Activated CD8-positive, alpha-beta memory T cell treated with anti-CD3 and anti-CD28 coated beads, Interleukin-2, amount 50 U/mL, for 48 hours (primary cell): Measurements from ENCODE around the gene FBLN1.
A peak's percentile ranks its signal among the peaks of the same experiment; 100 is the strongest.
"Not testable (repeated sequence)": the region's sequence is repeated elsewhere in the genome, so short reads cannot be mapped to it uniquely, and the experiment has no call there.

ENCODE experiments used
- DNase-seq: peaks from one replicate; pipeline ENCODE4 v3.0.0-alpha.2; 2020

Gene FBLN1

DNA sequence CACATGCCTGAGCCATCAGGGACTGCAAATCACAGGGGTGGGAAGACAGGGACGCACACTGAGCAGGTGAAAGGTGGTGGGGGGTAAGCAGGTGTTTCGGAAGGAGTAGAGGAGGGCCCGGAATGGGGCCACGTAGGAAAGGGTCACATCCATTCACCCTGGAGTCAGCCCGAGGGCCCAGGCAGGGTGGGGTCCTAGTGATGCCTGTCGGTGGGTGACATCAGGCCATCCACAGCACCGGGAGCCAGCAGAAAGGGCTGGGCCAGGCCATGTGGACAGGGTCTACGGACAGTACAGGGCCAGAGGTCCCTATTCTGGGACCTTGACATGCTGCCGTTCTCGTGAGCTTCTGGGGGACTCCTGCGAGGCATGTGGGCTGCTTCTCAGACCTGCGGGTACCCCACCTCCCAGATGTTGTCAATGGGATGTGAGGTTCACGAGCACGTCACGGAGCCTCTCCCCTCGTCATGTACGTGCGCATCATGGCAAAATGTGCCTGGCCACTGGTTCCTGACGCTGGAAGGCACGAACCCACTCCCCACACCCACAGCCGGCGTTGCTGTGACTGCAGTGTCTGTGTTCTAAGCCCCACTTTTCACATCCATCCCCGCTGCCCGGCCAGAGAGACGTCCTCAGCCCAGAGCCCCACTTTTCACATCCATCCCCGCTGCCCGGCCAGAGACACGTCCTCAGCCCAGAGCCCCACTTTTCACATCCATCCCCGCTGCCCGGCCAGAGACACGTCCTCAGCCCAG, 84.1 kb downstream of the FBLN1 start:
- no peak for DNase-seq

DNA sequence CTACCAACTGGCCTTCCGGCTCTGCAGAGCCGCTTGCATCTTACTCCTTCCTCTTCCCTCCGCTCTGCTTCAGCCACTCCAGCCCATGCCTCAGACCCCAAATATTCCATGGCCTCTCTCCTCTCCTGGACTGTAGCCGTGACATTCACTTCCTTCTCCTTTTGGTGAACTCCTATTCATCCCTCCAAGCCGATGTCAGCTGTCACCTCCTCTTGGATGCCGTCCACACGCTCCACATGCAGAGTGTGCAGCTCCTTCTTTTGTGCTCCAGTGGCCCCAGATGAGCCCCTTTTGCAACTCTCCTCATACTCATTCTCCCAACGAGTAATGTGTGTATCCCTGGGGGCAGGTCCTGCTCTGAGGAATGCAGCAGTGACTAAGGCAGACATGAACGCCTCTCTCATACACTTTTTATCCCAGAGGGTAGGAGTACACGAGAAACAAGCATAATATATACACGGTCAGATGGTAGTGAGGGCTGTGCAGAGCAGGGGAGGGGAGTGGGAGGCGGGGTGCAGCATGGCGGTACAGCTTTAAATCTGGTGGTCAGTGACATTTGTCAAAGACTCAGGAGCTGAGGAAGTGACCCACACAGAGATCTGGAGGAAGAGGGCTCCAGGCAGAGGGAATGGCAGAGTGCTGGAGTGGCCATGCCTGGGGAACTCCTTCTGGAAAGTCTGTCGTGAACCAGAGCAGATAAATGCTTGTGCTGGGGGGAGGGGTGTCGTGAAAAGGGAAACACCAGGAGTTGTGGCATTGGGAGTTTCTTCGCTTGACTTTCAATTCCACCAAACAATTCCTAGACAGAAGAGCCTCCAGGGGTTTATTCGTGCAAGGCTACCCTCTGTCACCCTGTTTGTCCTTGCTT, 85.2 kb downstream of the FBLN1 start:
- DNase-seq = no peak

DNA sequence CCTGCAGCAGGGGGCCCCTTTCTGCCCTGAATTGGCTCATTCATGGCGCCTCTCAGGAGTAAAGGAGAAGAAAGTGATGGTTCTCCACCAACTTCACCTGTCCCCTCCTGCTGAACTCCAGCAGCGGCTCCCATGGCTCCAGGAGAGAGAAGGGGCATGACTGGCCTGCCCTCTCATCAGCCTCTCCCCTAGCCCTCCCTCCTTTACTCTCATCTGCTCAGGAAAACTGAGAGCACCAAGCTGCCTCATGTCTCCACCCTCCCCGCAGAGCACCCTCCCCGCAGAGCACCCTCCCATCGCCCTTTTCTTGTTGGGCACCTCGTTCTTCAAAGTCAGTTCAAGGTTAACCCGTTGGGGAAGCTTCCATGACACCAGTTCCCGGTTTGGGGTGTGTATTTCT, 86.9 kb downstream of the FBLN1 start:
- no peak for DNase-seq

DNA sequence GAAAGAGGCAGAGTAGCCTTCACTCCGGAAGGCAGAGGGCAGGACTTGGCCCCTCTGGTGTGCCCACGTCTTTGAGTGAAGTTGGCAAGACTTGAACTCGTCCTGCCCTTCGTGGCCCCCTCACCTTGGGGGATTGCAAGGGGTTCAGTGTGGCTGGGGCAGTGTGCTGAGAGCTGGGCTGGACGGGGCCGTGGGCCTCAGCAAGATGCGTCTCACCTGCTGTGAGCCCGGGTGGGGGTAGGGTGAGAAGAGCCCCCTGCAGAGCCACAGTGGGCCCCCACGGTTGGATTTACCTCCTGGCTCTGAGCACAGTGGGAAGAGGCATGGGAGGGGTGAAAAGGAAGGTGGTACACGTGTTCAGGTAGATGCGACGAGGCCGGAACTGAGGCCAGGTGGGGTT, 87.6 kb downstream of the FBLN1 start:
- DNase-seq = no peak

DNA sequence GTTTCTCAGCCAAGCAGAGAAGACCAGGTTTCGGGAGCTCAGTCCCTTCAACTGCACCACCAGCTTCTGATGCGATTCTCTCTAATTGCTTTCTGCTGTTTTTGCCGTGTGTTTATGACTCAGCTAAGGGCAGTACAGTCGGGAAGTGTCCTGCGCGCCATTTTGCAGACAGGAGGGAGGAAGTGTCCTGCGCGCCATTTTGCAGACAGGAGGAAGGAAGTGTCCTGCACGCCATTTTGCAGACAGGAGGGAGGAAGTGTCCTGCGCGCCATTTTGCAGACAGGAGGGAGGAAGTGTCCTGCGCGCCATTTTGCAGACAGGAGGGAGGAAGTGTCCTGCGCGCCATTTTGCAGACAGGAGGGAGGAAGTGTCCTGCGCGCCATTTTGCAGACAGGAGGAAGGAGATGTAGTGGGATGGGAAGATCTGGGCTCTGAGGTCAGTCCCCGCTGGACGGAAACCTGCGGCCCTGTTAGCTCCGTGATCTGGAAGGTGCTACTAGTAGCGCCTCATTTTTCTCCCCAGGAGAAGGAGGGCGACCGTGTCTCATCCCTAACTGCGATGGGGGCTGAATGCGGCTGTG, 89.0 kb downstream of the FBLN1 start:
- DNase-seq = not testable (repeated sequence)

DNA sequence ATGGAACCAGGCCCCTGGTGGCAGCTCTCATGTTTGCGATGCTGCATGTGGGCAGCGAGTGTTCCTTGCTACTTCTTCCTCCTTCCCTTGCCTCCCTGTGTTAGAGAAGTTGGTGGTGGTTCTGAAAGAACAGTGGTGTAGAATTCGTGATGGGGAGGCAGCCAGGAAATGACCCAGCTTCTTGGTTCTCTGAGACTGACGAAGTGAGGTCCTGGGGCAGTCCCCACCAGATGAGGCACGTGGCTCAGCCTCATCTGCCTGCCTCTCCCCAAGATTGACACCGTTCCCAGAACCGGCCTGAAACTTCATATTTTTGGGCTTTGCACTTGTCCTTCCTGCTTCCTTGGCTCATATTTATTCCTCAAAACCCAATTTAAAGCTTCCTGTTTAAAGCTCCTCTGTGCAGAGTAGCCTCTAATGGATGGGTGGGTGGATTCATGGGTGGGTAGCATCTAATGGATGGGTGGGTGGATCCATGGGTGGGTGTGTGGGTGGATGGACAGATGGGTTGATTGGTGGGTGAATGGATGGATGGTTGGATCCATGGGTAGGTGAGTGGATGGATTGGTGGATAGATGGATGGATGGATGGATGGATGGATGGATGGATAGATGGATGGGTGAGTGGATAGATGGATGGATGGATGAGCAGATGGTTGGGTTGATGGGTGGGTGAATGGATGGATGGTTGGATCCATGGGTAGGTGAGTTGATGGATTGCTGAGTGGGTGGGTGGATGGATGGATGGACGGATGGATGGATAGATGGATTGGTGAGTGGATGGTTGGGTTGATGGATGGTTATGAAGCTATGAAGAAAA, 91.6 kb downstream of the FBLN1 start:
- DNase-seq = no peak

DNA sequence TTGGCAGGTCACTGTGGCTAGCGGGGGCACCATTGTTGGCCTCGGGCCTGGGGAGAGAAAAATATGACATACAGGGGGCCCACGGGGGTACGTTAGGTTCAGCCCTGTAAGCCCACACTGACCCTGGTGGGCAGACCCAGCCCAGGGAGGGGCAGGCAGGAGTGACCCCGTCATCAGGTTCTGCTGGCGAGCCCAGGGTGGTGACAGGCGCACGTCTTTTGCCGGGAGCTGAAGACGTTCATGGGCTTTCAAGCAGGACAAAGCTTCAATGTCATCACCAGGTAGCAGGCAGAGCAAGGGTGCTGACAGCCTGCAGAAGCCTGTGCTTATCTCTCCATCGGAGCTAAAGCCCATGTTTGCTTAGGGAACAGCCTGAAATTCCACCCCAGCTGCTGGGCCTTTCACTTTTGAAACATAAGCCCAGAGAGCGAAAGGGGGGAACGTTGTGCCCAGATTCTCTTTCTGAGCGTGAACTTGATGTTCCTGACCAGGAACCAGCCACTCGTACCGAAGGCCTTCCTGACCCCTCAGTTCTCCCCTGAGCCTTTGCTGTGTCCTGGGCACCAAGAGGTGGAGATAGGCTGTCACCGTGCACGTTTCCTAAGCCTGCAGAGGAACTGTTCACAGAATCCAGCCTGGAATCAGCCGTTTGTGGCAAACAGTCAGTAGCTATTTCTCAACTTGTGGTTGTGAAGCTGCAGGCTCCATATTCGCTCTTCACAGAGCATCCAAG, 94.9 kb downstream of the FBLN1 start:
- DNase-seq = no peak

DNA sequence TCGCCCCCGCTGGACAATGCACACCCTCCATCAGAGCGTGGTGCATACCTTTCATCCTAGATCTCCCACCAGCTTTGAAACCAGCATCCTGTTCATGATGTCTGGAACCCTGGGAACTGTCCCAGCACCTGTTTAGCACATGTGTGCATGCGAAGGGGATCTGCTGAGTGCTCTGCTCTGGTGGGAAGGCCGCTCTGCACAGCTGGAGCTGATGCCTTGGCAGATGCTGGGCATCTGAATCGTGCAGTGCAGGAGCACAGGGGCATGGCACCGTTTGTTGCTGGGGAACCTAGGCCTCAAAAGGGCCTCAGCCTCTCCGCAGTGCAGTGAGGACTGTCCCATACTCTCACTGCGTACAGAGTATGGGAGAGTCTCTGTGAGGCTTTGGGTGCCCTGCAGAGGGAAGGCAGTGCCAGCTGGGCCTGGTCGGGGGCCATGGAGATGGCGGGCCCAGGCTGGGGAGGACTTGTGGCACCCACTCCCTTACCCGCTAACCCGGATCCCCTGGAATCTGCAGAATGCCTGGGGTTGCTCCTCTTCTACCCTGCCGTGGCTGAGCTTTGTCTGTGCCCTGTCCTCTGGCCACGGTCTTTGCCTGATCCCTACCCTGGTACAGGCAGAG, 96.0 kb downstream of the FBLN1 start:
- no peak for DNase-seq

DNA sequence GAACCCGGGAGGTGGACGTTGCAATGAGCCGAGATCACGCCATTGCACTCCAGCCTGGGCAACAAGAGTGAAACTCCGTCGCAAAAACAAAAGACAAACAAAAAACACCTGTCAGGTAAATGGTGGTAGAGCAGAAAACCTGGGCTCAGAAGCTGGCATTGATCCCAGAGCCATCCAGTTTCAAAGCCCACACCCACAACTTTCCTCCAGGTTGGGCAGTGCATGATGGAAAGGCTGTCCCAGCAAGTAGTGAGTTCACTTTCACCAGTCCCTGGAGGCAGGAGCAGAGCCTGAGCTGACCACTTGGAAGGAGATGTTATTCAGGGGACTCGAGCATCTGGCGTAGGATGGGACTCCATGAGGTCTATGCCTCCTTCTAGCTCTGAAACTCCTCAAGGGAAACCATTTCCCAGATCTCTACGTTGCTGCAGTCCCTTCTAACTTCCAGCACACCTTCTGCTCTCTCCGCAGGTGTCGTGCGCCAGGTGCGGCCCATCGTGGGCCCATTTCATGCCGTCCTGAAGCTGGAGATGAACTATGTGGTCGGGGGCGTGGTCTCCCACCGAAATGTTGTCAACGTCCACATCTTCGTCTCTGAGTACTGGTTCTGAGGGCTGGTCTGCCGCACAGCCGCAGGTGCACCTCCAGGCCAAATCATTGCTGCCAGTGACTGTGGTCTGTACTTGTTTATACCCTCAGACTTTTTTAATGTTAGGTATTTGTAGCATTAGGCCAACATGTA, 97.3 kb downstream of the FBLN1 start:
- DNase-seq = no peak

DNA sequence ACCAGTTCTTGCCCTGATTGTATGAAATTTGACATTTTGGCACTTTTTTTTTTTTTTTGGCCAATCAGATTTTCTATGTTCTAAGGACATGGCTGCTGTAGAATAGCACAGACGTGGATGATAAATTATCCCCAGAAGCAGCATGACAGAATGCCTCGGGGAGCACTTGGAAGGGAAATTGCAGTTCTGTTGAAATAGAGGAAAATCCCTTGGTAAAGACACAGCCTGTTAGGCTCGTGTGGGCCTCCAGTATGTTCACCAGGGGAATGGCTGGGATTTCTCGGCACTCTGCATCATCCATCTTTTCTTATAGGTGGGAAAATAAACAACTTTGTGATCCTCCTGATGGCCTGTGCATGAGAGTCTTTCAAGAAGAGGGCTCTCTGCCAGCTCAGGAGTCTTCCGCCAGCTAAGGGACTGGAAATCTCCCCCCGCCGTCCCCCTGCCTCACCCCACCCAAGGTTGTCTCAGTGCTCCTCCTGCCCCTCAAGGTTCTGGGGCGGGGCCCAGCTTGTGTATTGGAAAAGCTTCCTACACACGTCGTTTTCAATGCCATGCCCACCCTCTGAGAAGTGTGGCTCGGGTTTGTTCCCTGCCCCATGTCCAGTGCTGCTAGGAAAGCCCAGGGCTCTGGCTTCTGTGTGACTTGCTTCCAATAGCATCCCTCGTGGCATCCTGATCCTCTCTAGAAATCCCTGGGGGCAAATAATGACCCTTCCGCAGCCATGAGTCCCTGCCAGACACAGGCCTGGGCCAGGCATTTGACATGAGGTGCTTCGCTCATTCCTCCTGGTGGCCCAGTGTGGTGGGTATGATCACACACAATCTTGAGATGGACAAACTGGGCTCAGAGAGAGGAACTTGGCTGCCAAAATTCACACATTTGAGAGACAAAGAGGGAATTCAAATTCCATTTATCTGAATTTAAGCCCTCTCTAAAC, 98.4 kb downstream of the FBLN1 start:
- no peak for DNase-seq

DNA sequence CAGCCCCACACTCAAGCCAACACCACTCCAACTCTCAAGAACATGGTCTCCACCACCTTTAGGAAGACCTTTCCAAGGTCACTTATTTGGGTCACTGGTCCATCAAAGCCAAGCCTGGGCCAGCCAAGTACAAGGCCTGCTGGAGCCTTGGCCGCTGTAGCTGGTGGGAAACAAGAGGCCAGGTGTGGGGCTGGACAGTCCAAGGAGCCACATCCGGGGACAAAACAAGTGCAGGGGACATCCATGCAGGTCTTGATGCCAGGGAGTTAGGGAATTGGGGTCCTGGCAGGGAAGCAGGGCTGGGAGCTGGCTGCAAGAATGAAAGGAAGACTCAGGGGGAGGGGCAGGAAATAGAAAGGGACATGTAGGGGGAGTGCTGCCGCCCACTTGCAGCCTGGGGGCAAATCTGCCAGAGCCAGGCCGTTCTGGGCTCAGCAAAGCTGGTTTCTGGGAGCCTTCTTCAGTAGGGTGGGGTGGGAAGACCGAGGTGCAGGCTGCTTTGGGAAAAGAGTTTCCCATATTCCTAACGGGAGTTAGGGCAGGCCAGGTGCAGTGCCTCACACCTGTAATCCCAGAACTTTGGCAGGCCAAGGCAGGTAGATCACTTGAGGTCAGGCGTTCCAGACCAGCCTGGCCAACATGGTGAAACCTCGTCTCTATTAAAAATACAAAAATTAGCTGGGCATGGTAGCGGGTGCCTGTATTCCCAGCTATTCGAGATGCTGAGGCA, 99.5 kb downstream of the FBLN1 start:
- no peak for DNase-seq

DNA sequence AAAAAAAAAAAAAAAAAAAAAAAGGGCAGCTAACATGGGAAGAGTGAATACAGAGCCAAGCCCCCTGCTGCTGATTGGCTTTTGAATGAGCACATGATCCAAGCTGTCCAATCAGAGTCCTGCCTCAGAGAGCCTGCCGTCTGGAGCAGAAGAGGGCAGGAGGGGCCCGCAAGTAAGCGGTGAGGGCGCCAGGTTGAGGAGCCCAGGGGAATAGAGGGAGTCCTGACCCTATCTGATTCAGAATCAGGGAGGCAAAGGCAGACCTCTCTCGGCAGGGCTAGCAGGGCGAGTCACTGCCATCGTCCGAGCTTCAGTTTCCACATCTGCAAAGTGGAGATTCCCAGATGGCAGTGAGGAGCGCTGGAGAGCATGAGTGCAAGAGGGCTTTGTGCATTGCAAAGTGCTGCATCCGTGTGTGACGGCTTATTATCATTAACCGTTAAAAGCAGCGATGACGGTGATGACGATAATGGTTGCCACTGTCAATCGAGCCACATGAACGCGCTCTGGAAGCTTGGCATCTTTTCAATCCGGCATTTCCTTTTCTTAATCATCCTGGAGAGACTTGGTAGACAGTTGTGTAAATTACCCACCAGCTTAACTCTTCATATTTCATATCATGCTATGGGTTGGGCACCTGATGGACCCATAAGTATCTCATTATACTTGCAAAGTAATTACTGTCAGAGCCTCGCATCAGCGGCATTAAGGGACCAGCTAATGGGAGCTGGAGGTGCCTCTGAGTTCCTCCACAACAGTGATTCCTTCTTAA, 100.3 kb downstream of the FBLN1 start:
- no peak for DNase-seq

DNA sequence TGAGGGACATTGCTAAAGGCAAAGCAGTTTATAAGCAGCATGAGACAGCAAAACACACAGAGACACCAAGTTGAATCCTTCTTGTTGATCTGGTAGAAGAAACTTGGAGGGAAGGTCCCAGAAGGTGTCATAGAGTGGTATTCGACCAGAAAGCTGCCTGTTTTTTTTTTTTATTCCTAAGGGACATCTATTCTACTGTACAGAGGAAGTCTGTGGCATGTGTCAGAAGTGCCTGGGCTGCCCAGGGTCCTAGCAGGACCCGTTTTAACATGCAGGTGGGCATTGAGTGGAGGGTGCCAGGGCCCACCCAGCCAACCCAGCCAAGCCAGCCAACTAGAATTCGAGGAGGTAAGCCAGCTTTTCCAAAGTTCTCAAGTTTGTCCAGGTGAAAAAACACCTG, 100.9 kb downstream of the FBLN1 start:
- no peak for DNase-seq

DNA sequence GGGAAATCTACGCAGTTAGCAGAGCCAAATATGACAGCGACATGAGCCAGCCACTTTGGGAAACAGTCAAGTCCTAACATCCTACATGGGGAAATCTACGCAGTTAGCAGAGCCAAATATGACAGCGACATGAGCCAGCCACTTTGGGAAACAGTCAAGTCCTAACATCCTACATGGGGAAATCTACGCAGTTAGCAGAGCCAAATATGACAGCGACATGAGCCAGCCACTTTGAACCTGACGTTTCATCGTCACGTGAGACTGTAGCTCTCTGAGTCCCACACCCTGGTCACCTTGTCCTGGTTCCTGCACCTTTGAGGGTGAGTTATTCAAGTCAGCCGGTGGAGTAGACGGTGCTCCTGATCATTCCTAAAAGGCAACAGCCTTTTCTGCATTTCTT, 105.4 kb downstream of the FBLN1 start:
- DNase-seq = not testable (repeated sequence)

DNA sequence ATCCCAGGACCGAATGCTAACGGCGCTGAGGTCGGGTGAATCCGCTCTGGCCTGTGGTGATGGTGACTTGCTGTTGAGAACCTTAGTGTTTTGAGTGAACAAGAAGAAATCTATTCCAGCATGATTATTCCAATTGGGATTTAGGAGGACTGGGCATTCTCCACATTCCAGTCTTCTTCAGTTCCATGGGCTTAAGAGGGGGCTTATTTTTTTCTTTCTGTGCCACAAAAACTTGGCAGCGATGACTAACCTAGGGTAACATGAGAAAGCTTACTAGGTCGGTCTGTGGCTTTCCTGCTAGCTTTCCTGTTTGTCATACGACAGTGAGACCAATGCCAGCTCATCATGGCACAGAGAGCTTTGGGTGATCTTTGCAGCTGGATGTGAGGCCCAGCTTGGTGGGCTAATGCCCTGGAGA, 106.1 kb downstream of the FBLN1 start:
- DNase-seq = peak; percentile 55

DNA sequence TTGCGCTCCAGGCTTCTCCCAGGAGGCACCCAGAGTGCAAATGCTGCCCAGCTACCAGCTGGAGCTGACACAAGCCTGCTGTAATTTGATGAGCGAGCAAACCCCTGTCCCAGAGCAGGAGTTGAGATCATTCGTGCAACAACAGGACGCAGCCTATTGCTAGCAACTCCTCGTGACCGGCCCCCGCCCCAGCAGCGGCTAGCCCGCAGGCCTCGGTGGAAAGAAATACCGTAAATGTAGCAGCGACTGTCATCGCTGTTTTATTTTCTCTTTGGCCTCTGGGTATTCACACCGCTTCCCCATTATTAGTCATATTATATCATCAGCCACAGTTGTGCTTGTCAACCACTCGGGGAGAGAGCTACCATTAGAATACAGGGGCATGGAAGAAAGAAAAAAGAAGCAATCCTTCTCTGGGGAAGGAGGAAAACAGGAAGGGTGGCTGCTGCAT, 109.8 kb downstream of the FBLN1 start:
- peak; percentile 61 for DNase-seq

DNA sequence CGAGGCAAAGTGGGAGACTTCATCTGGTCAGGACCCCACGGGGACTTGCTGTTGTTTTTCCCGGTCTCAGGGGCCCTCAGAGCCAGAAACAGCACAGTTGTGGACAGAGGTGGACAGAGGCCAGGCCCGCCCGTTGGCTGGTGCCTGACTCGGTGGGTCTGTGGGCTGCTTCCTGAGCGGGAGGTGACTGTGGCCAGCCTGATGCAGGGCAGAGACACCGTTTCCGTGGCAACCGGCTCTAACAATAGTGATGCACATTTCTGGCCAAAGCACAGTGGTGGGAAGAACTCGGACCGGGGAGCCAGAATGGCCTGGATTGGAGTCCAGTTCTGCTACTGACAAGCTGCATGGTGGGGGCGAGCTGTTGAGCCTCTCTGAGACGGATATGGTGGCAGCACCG, 110.3 kb downstream of the FBLN1 start:
- no peak for DNase-seq

DNA sequence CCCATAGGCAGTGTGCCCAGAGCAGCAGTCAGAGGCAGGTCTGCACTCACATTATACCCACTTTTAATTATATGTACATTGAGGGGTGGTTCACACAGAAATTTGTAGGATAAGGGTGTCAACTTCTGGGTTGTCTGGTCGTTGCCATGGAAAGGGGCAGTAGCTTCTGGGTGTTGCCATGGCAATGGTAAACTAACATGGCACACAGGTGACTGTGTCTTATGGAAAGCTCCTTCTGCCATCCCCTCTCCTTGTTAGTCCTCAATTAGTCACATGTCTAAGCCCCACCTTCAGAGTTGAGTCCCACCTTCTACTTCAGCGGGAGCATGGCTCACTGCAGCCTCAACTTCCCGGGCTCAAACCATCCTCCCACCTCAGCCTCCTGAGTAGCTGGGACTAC, 112.7 kb downstream of the FBLN1 start:
- DNase-seq = no peak
